ENCODE measurements around the gene TCEAL4.
A peak's percentile ranks its signal among the peaks of the same experiment; 100 is the strongest.
"Not testable (repeated sequence)": the region's sequence is repeated elsewhere in the genome, so short reads cannot be mapped to it uniquely, and the experiment has no call there.

The TCEAL4 gene

DNA sequence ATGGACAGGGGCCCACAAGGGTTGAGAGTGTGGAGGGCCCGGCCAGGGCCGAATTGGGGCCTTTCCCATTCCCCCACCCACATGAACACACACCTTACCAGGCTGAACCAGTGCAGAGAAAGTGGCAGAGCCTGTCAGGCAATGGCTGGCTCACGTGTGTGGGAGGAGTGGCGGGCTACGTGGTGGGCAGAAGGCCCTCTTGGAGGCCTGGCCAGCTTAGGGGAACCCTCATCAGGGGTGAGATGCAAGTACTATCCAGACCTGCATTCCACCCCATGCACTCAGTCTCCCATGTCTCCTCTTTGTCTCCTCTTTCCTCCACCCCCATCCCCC is 965 bp downstream of the TCEAL4 start:
- no peak for DNase-seq
- no peak overlapping the region for H3K23ac ChIP-seq (ENCODE audit: low read length)

DNA sequence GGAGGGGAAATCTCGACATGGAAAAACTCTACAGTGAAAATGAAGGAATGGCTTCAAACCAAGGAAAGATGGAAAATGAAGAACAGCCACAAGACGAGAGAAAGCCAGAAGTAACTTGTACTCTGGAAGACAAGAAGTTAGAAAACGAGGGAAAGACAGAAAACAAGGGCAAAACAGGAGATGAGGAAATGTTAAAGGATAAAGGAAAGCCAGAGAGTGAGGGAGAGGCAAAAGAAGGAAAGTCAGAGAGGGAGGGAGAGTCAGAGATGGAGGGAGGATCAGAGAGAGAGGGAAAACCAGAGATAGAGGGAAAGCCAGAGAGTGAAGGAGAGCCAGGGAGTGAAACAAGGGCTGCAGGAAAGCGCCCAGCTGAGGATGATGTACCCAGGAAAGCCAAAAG is 1.3 kb downstream of the TCEAL4 start:
- Histone ChIP-seq H3K4me1 (ENCODE audit: control insufficient read depth in 1 of 2, insufficient read depth in 2 of 2, low read length in 2 of 2) (no peaks in the 10 kb centered on the region), H3K27ac (ENCODE audit: low read depth, low read length) (no peak overlapping the region), H2AK5ac (ENCODE audit: low read length) (no peak overlapping the region), H3K79me1 (ENCODE audit: low read length) (no peaks in the 10 kb centered on the region), H2BK120ac (ENCODE audit: insufficient read depth, low read length, poor library complexity) (no peak overlapping the region), H3K27me3 (ENCODE audit: insufficient read depth, low read length) (no peaks in the 10 kb centered on the region), H4K91ac (ENCODE audit: low read depth, low read length) (no peak overlapping the region), H2BK12ac (ENCODE audit: low read length) (no peak overlapping the region), H3K18ac (ENCODE audit: low read length) (no peak overlapping the region), H3K36me3 (ENCODE audit: control insufficient read depth in 1 of 2, insufficient read depth in 2 of 2, low read length in 2 of 2) (peaks cover 2 to 3% of the 10 kb centered on the region in 2 experiments), H4K8ac (ENCODE audit: low read depth, low read length) (no peak overlapping the region), H3K14ac (ENCODE audit: low read length) (no peak overlapping the region), H3K4me3 (ENCODE audit: low read depth, low read length) (no peak overlapping the region), H3K4ac (ENCODE audit: low read depth, low read length) (no peak overlapping the region), H3K9me3 (ENCODE audit: insufficient read depth, low read depth, low read length) (no peaks in the 10 kb centered on the region), H3K23ac (ENCODE audit: low read length) (no peak overlapping the region), H3K9ac (ENCODE audit: low read length) (no peak overlapping the region), H4K12ac (ENCODE audit: low read depth, low read length) (no peak overlapping the region), H2AFZ (ENCODE audit: insufficient read depth, low read length, poor library complexity) (no peak overlapping the region), H3K79me2 (ENCODE audit: control insufficient read depth, insufficient read depth, low read length, poor library complexity) (peaks cover 5% of the 10 kb centered on the region), H3K4me2 (ENCODE audit: low read length) (peak overlapping the region; percentile 75), H2BK5ac (ENCODE audit: low read depth, low read length, poor library complexity) (no peak overlapping the region)
- no CpG with 5 or more reads among the region's 4 CpGs for WGBS (ENCODE audit: extremely low coverage, insufficient coverage, insufficient read length)
- DNase-seq, result no peak

More for the DNA sequence above, 965 bp downstream of the TCEAL4 start:
- Histone ChIP-seq H4K91ac (ENCODE audit: low read depth, low read length) (peak overlapping the region; percentile 31), H3K14ac (ENCODE audit: low read length) (no peak overlapping the region), H2AK5ac (ENCODE audit: low read length) (no peak overlapping the region), H3K27ac (ENCODE audit: low read depth, low read length) (no peak overlapping the region), H3K18ac (ENCODE audit: low read length) (no peak overlapping the region), H3K4me1 (ENCODE audit: control insufficient read depth in 1 of 2, insufficient read depth in 2 of 2, low read length in 2 of 2) (no peaks in the 10 kb centered on the region), H3K79me1 (ENCODE audit: low read length) (no peaks in the 10 kb centered on the region), H3K36me3 (ENCODE audit: control insufficient read depth in 1 of 2, insufficient read depth in 2 of 2, low read length in 2 of 2) (peaks cover 2 to 3% of the 10 kb centered on the region in 2 experiments), H2AFZ (ENCODE audit: insufficient read depth, low read length, poor library complexity) (no peak overlapping the region), H3K4me2 (ENCODE audit: low read length) (peak overlapping the region; percentile 75), H3K9ac (ENCODE audit: low read length) (peak overlapping the region; percentile 79), H3K4me3 (ENCODE audit: low read depth, low read length) (peak overlapping the region; percentile 98), H2BK120ac (ENCODE audit: insufficient read depth, low read length, poor library complexity) (no peak overlapping the region), H2BK12ac (ENCODE audit: low read length) (no peak overlapping the region), H4K12ac (ENCODE audit: low read depth, low read length) (peak overlapping the region; percentile 12), H3K27me3 (ENCODE audit: insufficient read depth, low read length) (no peaks in the 10 kb centered on the region), H3K4ac (ENCODE audit: low read depth, low read length) (no peak overlapping the region), H2BK5ac (ENCODE audit: low read depth, low read length, poor library complexity) (no peak overlapping the region), H4K8ac (ENCODE audit: low read depth, low read length) (peak overlapping the region; percentile 79), H3K9me3 (ENCODE audit: insufficient read depth, low read depth, low read length) (no peaks in the 10 kb centered on the region), H3K79me2 (ENCODE audit: control insufficient read depth, insufficient read depth, low read length, poor library complexity) (peaks cover 5% of the 10 kb centered on the region)
- WGBS (ENCODE audit: extremely low coverage, insufficient coverage, insufficient read length), result no CpG with 5 or more reads among the region's 5 CpGs

DNA sequence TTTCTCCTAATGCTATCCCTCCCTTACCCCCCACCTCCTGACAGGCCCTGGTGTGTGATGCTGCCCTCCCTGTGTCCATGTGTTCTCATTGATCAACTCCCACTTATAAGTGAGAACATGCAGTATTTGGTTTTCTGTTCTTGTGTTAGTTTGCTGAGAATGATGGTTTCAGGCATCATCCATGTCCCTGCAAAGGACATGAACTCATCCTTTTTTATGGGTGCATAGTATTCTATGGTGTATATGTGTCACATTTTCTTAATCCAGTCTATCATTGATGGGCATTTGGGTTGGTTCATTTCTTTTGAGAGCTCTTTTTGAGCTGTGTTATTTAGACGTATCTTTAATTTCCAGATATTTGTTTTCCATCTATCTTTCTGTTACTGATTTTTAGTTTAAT is 7.0 kb downstream of the TCEAL4 start:
- not testable (repeated sequence) for H3K79me1 ChIP-seq (ENCODE audit: low read length); DNase-seq

DNA sequence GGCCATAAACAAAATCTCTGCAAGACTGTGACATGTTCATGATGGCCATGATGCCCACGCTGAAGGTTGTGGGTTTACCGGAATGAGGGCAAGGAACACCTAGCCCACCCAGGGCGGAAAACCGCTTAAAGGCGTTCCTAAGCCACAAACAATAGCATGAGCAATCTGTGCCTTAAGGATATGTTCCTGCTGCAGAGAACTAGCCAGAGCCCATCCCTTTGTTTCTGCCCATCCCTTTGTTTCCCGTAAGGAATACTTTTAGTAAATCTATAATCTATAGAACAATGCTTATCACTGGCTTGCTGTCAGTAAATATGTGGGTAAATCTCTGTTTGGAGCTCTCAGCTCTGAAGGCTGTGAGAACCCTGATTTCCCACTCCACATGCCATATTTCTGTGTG is 9.9 kb downstream of the TCEAL4 start:
- H3K79me1 ChIP-seq (ENCODE audit: low read length); H2AFZ ChIP-seq (ENCODE audit: insufficient read depth, low read length, poor library complexity); H3K9me3 ChIP-seq (ENCODE audit: insufficient read depth, low read depth, low read length); H3K4me1 ChIP-seq (ENCODE audit: control insufficient read depth in 1 of 2, insufficient read depth in 2 of 2, low read length in 2 of 2); H2BK5ac ChIP-seq (ENCODE audit: low read depth, low read length, poor library complexity); H4K8ac ChIP-seq (ENCODE audit: low read depth, low read length); H3K27ac ChIP-seq (ENCODE audit: low read depth, low read length); H4K12ac ChIP-seq (ENCODE audit: low read depth, low read length); DNase-seq; H2AK5ac ChIP-seq (ENCODE audit: low read length); H3K4me2 ChIP-seq (ENCODE audit: low read length); H3K4me3 ChIP-seq (ENCODE audit: low read depth, low read length); H3K79me2 ChIP-seq (ENCODE audit: control insufficient read depth, insufficient read depth, low read length, poor library complexity); H3K23ac ChIP-seq (ENCODE audit: low read length); H3K14ac ChIP-seq (ENCODE audit: low read length); H2BK120ac ChIP-seq (ENCODE audit: insufficient read depth, low read length, poor library complexity); H3K4ac ChIP-seq (ENCODE audit: low read depth, low read length); H3K36me3 ChIP-seq (ENCODE audit: control insufficient read depth in 1 of 2, insufficient read depth in 2 of 2, low read length in 2 of 2); H2BK12ac ChIP-seq (ENCODE audit: low read length); H3K9ac ChIP-seq (ENCODE audit: low read length); H3K18ac ChIP-seq (ENCODE audit: low read length); H3K27me3 ChIP-seq (ENCODE audit: insufficient read depth, low read length); H4K91ac ChIP-seq (ENCODE audit: low read depth, low read length): not testable (repeated sequence)
- no CpG with 5 or more reads among the region's 6 CpGs for WGBS (ENCODE audit: extremely low coverage, insufficient coverage, insufficient read length)

More for the DNA sequence above, 7.0 kb downstream of the TCEAL4 start:
- not testable (repeated sequence) for H4K12ac ChIP-seq (ENCODE audit: low read depth, low read length); H3K4me3 ChIP-seq (ENCODE audit: low read depth, low read length); H2BK120ac ChIP-seq (ENCODE audit: insufficient read depth, low read length, poor library complexity); H2AK5ac ChIP-seq (ENCODE audit: low read length); H3K9me3 ChIP-seq (ENCODE audit: insufficient read depth, low read depth, low read length); H2BK5ac ChIP-seq (ENCODE audit: low read depth, low read length, poor library complexity); H3K18ac ChIP-seq (ENCODE audit: low read length); H2BK12ac ChIP-seq (ENCODE audit: low read length); H3K36me3 ChIP-seq (ENCODE audit: control insufficient read depth in 1 of 2, insufficient read depth in 2 of 2, low read length in 2 of 2); H3K4me1 ChIP-seq (ENCODE audit: control insufficient read depth in 1 of 2, insufficient read depth in 2 of 2, low read length in 2 of 2); H3K4ac ChIP-seq (ENCODE audit: low read depth, low read length); H3K27ac ChIP-seq (ENCODE audit: low read depth, low read length); H3K9ac ChIP-seq (ENCODE audit: low read length); H3K14ac ChIP-seq (ENCODE audit: low read length); H3K27me3 ChIP-seq (ENCODE audit: insufficient read depth, low read length); H3K4me2 ChIP-seq (ENCODE audit: low read length); H4K91ac ChIP-seq (ENCODE audit: low read depth, low read length); H3K79me2 ChIP-seq (ENCODE audit: control insufficient read depth, insufficient read depth, low read length, poor library complexity); H2AFZ ChIP-seq (ENCODE audit: insufficient read depth, low read length, poor library complexity); H3K23ac ChIP-seq (ENCODE audit: low read length); H4K8ac ChIP-seq (ENCODE audit: low read depth, low read length)
- no CpG with 5 or more reads among the region's 1 CpG for WGBS (ENCODE audit: extremely low coverage, insufficient coverage, insufficient read length)
